PC-3 (cell line): ENCODE measurements around the gene WDR53. TPM values are rescaled to one million over a fixed set of nuclear protein-coding genes. Genes with fewer than 3 reads are reported as not detected.

Experiments
- ATAC-seq: fragments of 200-7000 bp; cut with Tn5 transposase; 2 replicates; pipeline ENCODE4 v1.9.1; 2020; ENCODE audit warnings: mild to moderate bottlenecking, moderate library complexity
- BruUV-seq: library from RNA; stranded (reverse); fragments of 400-500 nt; replicated peaks from 2 replicates; lab custom pipeline; 2021; lab: Mats Ljungman, UMichigan
- CTCF ChIA-PET: fragments of 300-600 bp; sonication (Branson Sonifier 250); formaldehyde crosslinking; loops from one replicate; lab custom pipeline; 2022; ENCODE audit warnings: antibody characterized with exemption; lab: Charles Lee
- POLR2A ChIA-PET: fragments of 300-600 bp; sonication (Branson Sonifier 250); formaldehyde crosslinking; loops from one replicate; lab custom pipeline; 2022; ENCODE audit warnings: antibody characterized with exemption; ENCODE audit not compliant: unreplicated experiment; lab: Charles Lee
- DNase-seq: peaks from one replicate; pipeline ENCODE4 v3.0.0-alpha.2; 2015
- H2AFZ ChIP-seq: fragments of 300-600 bp; sonication (generic); 2 replicates; pipeline ENCODE4 v1.6.0; 2016; ENCODE audit warnings: antibody characterized with exemption, low read length
- H3F3A ChIP-seq: fragments of 300-600 bp; sonication (generic); one replicate; pipeline ENCODE4 v1.6.0; 2017; ENCODE audit warnings: antibody characterized with exemption, low read length, control low read depth, mild to moderate bottlenecking; ENCODE audit not compliant: unreplicated experiment
- H3K27ac ChIP-seq: fragments of 300-600 bp; sonication (generic); 2 replicates; pipeline ENCODE4 v1.5.1; 2016; ENCODE audit warnings: mild to moderate bottlenecking, low read length
- H3K27me3 ChIP-seq: fragments of 300-600 bp; sonication (generic); 2 replicates; pipeline ENCODE4 v1.6.1; 2016; ENCODE audit warnings: low read length, mixed read lengths
- H3K36me3 ChIP-seq: fragments of 300-600 bp; sonication (generic); 2 replicates; pipeline ENCODE4 v1.6.1; 2016; ENCODE audit warnings: low read depth, mixed run types, low read length, mixed read lengths
- H3K4me1 ChIP-seq: fragments of 300-600 bp; sonication (generic); 2 replicates; pipeline ENCODE4 v1.5.1; 2016; ENCODE audit warnings: low read length; ENCODE audit not compliant: insufficient read depth
- H3K4me2 ChIP-seq: fragments of 300-600 bp; sonication (generic); 2 replicates; pipeline ENCODE4 v1.6.0; 2016; ENCODE audit warnings: low read length
- H3K4me3 ChIP-seq: fragments of 300-600 bp; sonication (generic); 2 replicates; pipeline ENCODE4 v1.5.1; 2016; ENCODE audit warnings: mild to moderate bottlenecking, low read length, mixed read lengths
- H3K79me2 ChIP-seq: fragments of 300-600 bp; sonication (generic); 2 replicates; pipeline ENCODE4 v1.6.1; 2017; ENCODE audit warnings: low read length, mixed read lengths
- H3K9ac ChIP-seq: fragments of 300-600 bp; sonication (generic); 2 replicates; pipeline ENCODE4 v1.6.0; 2016; ENCODE audit warnings: mild to moderate bottlenecking, low read length
- H3K9me2 ChIP-seq: fragments of 300-600 bp; sonication (generic); replicated peaks from 2 replicates; pipeline ENCODE4 v1.6.1; 2016; ENCODE audit warnings: mixed run types, low read length, mixed read lengths
- H3K9me3 ChIP-seq: fragments of 300-600 bp; sonication (generic); 2 replicates; pipeline ENCODE4 v1.6.1; 2016; ENCODE audit warnings: low read length, mixed read lengths
- H4K20me1 ChIP-seq: fragments of 300-600 bp; sonication (generic); 2 replicates; pipeline ENCODE4 v1.6.1; 2016; ENCODE audit warnings: low read length, mixed read lengths
- EZH2 ChIP-seq: fragments of 300-600 bp; sonication (generic); IDR thresholded peaks from one replicate; pipeline ENCODE4 v1.6.1; 2017; ENCODE audit warnings: antibody characterized with exemption, mild to moderate bottlenecking, low read length; ENCODE audit not compliant: unreplicated experiment
- EZH2phosphoT487 ChIP-seq: fragments of 300-600 bp; sonication (generic); IDR thresholded peaks from 2 replicates; pipeline ENCODE4 v1.6.1; 2018; ENCODE audit warnings: mild to moderate bottlenecking, antibody characterized with exemption, low read length, borderline replicate concordance
- intact Hi-C: fragments of 100-400 bp; cut with micrococcal nuclease; formaldehyde crosslinking; loops from 2 replicates; pipeline ENCODE4 v1.9.0; 2023
- total RNA-seq: library from RNA; depleted of rRNA; stranded (reverse); fragments of >200 nt; gene quantifications from 2 replicates; pipeline ENCODE4 v1.2.3, GENCODE V29; 2014
- TF ChIP-seq, protein P1 (sequence below): fragments of 300-600 bp; sonication (generic); conservative IDR thresholded peaks from 2 replicates; pipeline ENCODE4 v1.5.1; 2017; ENCODE audit warnings: antibody characterized with exemption, low read depth, mild to moderate bottlenecking, low read length

The WDR53 gene
- total RNA-seq, 1 experiment from 2014 or later, result 11.7 TPM

DNA sequence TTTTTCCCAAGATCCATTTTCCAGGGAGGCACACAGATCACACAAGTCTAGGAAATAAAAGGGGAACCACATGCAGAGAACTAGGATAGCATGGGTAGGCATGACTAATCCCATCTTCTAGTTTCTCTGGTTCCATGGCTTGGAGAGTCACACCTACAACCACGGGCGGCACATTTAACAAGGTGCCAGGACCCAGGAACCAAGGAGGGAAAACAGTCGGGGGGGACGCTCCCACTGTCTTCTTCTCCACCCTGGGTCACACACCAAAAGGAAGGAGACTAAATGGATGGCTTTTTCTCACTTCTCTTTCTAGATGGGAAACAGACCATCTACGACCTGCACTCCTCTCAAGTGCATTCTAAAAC, 48.7 kb downstream of the WDR53 start:
- no peaks in the 10 kb centered on the region for H4K20me1 ChIP-seq
- H2AFZ ChIP-seq, result no peak overlapping the region
- ATAC-seq (no peak), DNase-seq (no peak)
- no peaks in the 10 kb centered on the region for H3K9me2 ChIP-seq
- ChIA-PET POLR2A (no interaction called here), CTCF (interaction anchor here (0.6 kb wide), 1 partner anchor 238 kb away, joined by 3 read pairs; no protein-coding TSS in a partner anchor)
- intact Hi-C loops, result loop anchor here (2.0 kb wide), 1 partner anchor 267 kb away; no protein-coding TSS in a partner anchor
- H3K4me1 ChIP-seq, result no peaks in the 10 kb centered on the region
- no peaks in the 10 kb centered on the region; the same call in 1 of the 2 replicates for H3K36me3 ChIP-seq
- no peak overlapping the region for H3K4me2 ChIP-seq
- no peaks in the 10 kb centered on the region for H3F3A ChIP-seq
- H3K4me3 ChIP-seq, result no peak overlapping the region
- TF ChIP-seq, protein P1, sequence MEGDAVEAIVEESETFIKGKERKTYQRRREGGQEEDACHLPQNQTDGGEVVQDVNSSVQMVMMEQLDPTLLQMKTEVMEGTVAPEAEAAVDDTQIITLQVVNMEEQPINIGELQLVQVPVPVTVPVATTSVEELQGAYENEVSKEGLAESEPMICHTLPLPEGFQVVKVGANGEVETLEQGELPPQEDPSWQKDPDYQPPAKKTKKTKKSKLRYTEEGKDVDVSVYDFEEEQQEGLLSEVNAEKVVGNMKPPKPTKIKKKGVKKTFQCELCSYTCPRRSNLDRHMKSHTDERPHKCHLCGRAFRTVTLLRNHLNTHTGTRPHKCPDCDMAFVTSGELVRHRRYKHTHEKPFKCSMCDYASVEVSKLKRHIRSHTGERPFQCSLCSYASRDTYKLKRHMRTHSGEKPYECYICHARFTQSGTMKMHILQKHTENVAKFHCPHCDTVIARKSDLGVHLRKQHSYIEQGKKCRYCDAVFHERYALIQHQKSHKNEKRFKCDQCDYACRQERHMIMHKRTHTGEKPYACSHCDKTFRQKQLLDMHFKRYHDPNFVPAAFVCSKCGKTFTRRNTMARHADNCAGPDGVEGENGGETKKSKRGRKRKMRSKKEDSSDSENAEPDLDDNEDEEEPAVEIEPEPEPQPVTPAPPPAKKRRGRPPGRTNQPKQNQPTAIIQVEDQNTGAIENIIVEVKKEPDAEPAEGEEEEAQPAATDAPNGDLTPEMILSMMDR, result no peak
- TF ChIP-seq EZH2 (no peak), EZH2phosphoT487 (no peak)
- H3K27me3 ChIP-seq, result no peaks in the 10 kb centered on the region
- no peak overlapping the region for H3K27ac ChIP-seq
- peaks cover 19% of the 10 kb centered on the region for H3K9me3 ChIP-seq
- BruUV-seq, result no TSS peak
- no peak overlapping the region for H3K9ac ChIP-seq
- no peaks in the 10 kb centered on the region for H3K79me2 ChIP-seq

DNA sequence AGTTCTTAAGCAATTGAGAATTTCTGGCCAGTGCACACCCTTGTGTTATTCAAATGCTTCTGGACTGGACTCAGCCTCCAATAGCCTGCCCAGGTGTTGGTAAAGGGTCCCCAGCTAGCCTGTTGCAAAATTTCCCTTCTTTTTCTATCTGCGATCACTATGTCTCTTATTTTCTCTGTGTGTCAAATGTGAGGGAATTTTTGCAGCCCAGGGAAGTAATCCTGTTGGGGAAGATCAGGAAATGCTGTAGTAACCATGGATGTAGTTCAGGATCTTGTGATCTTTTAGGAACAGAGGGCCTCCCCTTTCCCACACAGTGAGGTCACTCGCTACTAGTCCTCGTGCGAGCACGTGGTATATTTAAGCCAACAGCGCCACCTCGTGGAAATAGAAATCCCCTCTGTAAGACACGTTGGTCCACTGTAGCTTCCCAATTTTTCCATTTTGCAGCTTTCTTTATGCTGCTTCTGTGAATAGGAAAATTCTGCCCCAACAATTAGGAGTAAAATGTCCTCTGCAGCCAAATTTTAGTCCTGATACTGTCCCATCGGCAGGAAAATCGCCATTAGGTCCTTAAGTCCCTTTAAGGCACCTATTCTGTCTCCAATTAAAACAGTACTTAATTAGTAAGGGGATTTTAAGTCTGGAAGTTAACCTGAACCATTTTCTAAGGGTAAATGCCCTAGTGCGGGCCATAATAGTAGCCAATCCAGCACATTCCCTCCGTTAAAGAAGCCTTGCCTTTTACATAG, 49.2 kb downstream of the WDR53 start:
- ChIA-PET POLR2A (no interaction called here), CTCF (interaction anchor here (0.6 kb wide), 2 partner anchors 237 to 265 kb away, joined by 3 read pairs; no protein-coding TSS in a partner anchor)
- no peak overlapping the region for H3K9ac ChIP-seq
- H3K4me3 ChIP-seq, result no peak overlapping the region
- intact Hi-C loops, result loop anchor here (2.0 kb wide), 1 partner anchor 266 kb away; no protein-coding TSS in a partner anchor
- peak; percentile 71 for ATAC-seq
- H4K20me1 ChIP-seq, result no peaks in the 10 kb centered on the region
- no peaks in the 10 kb centered on the region for H3F3A ChIP-seq
- no peak overlapping the region for H3K27ac ChIP-seq
- H2AFZ ChIP-seq, result no peak overlapping the region
- H3K4me2 ChIP-seq, result no peak overlapping the region
- peak; percentile 86 for DNase-seq
- no peaks in the 10 kb centered on the region for H3K9me2 ChIP-seq
- no peaks in the 10 kb centered on the region for H3K79me2 ChIP-seq
- no TSS peak for BruUV-seq
- H3K4me1 ChIP-seq, result no peaks in the 10 kb centered on the region
- peaks cover 19% of the 10 kb centered on the region for H3K9me3 ChIP-seq
- no peaks in the 10 kb centered on the region for H3K27me3 ChIP-seq
- TF ChIP-seq EZH2 (no peak), EZH2phosphoT487 (no peak)
- TF ChIP-seq, protein P1, result peak; percentile 74
- H3K36me3 ChIP-seq, result no peaks in the 10 kb centered on the region; the same call in 1 of the 2 replicates

DNA sequence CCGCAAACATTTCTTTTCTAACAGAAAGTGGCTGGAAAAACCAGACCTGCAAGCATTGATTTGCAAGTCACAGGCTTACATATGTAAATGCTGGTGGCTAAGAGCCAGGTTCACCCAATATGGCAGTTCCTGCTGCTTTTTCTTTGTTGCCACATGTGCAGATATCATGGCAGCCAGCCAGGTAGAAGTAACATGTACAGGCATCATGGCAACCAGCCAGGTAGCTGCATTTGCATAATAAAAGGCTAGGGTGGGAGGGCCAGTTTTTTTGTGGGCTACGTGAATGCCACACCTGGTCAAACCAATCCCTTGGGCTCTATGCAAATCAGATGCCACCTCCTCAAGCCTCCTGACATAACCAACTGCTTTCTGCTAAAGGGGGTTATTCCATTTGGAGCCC, 50.4 kb downstream of the WDR53 start:
- POLR2A ChIA-PET, result no interaction called here
- CTCF ChIA-PET, result no interaction called here
- Histone ChIP-seq H3K4me1 (no peaks in the 10 kb centered on the region), H3K27me3 (no peaks in the 10 kb centered on the region), H2AFZ (no peak overlapping the region), H3K4me2 (no peak overlapping the region), H3K9ac (no peak overlapping the region), H3K4me3 (no peak overlapping the region), H4K20me1 (no peaks in the 10 kb centered on the region), H3K79me2 (no peaks in the 10 kb centered on the region), H3K27ac (no peak overlapping the region), H3F3A (no peaks in the 10 kb centered on the region), H3K9me3 (peaks cover 19% of the 10 kb centered on the region), H3K9me2 (no peaks in the 10 kb centered on the region), H3K36me3 (no peaks in the 10 kb centered on the region; the same call in 1 of the 2 replicates)
- intact Hi-C loops, result loop anchor here (2.0 kb wide), 1 partner anchor 265 kb away; no protein-coding TSS in a partner anchor
- DNase-seq (peak; percentile 7), ATAC-seq (no peak)
- TF ChIP-seq EZH2phosphoT487, result no peak
- TF ChIP-seq, protein P1, result no peak
- TF ChIP-seq EZH2, result no peak
- BruUV-seq, result no TSS peak
